PC-9 (cell line): ENCODE measurements around the gene DESI2.

Source experiments
- CTCF ChIP-seq: fragments of 200-600 bp; sonication (generic); conservative IDR thresholded peaks from 2 replicates; pipeline ENCODE4 v1.6.1; 2017; ENCODE audit warnings: mixed run types, antibody characterized with exemption, mild to moderate bottlenecking, moderate library complexity
- EZH2 ChIP-seq: fragments of 200-600 bp; sonication (generic); IDR thresholded peaks from 2 replicates; pipeline ENCODE4 v1.8.0; 2017; ENCODE audit warnings: antibody characterized with exemption, low read depth

- no peak for TF ChIP-seq EZH2
- no peak for TF ChIP-seq CTCF
These were observed 27.7 kb downstream of the DESI2 start for GRCh38 chr1:244680667-244681066.
